ENCODE results near the gene AMPD1.

DNA sequence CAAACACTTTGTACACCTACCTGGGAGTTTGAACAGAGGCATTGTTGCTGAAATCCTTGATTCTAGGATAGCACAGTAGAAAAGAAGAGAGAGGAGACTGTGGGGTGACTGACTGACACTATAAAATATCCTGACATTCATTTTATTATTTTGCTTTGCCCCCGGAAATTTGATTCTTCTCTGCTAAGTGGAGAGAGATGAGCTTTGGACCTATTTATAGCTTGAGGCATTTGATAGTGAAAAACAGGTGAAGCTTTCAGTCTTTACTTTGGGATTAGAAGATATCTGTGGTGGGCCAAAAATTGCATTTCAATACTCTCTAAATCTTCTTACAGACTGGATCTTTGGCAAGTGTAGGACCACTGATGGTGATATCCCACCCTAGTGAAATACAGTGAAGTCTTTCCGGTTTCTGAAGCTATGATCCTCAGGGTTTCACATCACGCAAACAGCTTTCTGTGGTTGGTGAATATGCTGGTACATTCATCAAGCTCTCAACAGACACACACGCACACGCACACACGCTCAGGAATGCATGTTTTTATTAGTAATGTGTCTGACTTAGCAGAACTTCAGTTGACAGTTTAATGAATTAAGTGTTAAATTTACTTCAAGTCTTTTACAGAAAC lies at the start of gene AMPD1:
- TF ChIP-seq POLR2AphosphoS5 (IDR thresholded peaks at IDR 0.05; ENCODE audit: low read depth, low read length) (no peak), POLR2A (IDR thresholded peaks at IDR 0.05; ENCODE audit: low read depth, low read length) (no peak), TAF1 (IDR thresholded peaks at IDR 0.05; ENCODE audit: low read depth, low read length) (no peak), SPI1 (IDR thresholded peaks at IDR 0.05; ENCODE audit: low read depth, low read length) (no peak)

All from GM12891 (cell line).